Measurements from ENCODE around the gene TINCR. TPM values are rescaled to one million over a fixed set of nuclear protein-coding genes. Genes with fewer than 3 reads are reported as not detected.

The TINCR gene
- total and polyA plus RNA-seq, 7 experiments from 2014 or later, result 0.70 to 1.9 (median 0.97) TPM; not detected in 2

GRCh38 chr19:5590151-5590864 lies 22.6 kb upstream of the TINCR start:
- Mint-ChIP-seq H3K27ac (no peak overlapping the region), H3K27me3 (no peaks in the 10 kb centered on the region), H3K4me3 (no peak overlapping the region), H3K9me3 (no peaks in the 10 kb centered on the region), H3K4me1 (peaks cover 10 to 27% (median 14%) of the 10 kb centered on the region in 7 donors), H3K36me3 (peaks cover 11 to 60% (median 15%) of the 10 kb centered on the region in 5 donors)
- peaks cover 19 to 90% (median 33%) of the 10 kb centered on the region in 3 experiments for H3K36me3 ChIP-seq (ENCODE audit: control insufficient read depth in 2 of 3, insufficient read depth in 3 of 3, low read length in 3 of 3)
- peaks cover 0 to 12% of the 10 kb centered on the region in 2 donors for H3K4me1 ChIP-seq (ENCODE audit: control insufficient read depth in 2 of 2, insufficient read depth in 2 of 2, low read length in 2 of 2)
- ChIA-PET POLR2A (no interaction called here), CTCF (no interaction called here)
- intact Hi-C loops (cut with micrococcal nuclease), result no loop called here
- ATAC-seq (no peak), DNase-seq (no peak)
- H3K27ac ChIP-seq (ENCODE audit: low read depth, low read length), result no peak overlapping the region
- H3K27me3 ChIP-seq (ENCODE audit: control insufficient read depth in 2 of 2, insufficient read depth in 2 of 2, low read length in 2 of 2), result no peaks in the 10 kb centered on the region
- no peaks in the 10 kb centered on the region for H3K9me3 ChIP-seq (ENCODE audit: control insufficient read depth in 2 of 3, low read length in 3 of 3)
- no peak overlapping the region for H3K4me3 ChIP-seq (ENCODE audit: low read length)

- Mint-ChIP-seq H3K27ac (no peak overlapping the region), H3K36me3 (peaks cover 8 to 52% (median 12%) of the 10 kb centered on the region in 5 donors)
Measured at GRCh38 chr19:5588906-5589676, 21.3 kb upstream of the TINCR start.

DNA sequence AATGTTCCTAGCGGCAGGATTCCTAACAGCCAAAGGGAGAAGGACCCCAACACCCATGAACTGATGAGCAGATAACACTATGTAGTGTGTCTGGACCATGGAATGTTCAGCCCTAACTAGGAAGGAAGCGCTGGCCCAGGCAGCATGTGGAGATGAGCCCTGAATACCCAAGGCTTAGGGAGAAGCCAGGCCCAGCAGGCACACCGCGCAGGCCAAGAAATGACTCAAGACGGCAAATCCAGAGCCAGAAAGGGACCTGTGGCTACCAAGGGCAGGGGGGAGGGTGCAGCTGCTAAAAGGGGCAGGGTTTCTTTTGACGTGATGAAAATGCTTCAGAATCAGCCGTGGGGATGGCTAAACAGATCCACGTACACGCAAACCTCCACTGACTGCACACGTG lies 20.7 kb upstream of the TINCR start:
- Mint-ChIP-seq H3K36me3 (peaks cover 6 to 50% (median 12%) of the 10 kb centered on the region in 5 donors), H3K27ac (peak overlapping the region in 2 of 9 donors; percentile 36 to 48), H3K27me3 (no peaks in the 10 kb centered on the region), H3K9me3 (no peaks in the 10 kb centered on the region), H3K4me3 (no peak overlapping the region), H3K4me1 (peaks cover 7 to 32% (median 12%) of the 10 kb centered on the region in 7 donors)
- H3K4me3 ChIP-seq (ENCODE audit: low read length), result no peak overlapping the region
- DNase-seq (no peak), ATAC-seq (no peak)
- no peaks in the 10 kb centered on the region for H3K27me3 ChIP-seq (ENCODE audit: control insufficient read depth in 2 of 2, insufficient read depth in 2 of 2, low read length in 2 of 2)
- H3K36me3 ChIP-seq (ENCODE audit: control insufficient read depth in 2 of 3, insufficient read depth in 3 of 3, low read length in 3 of 3), result peaks cover 19 to 83% (median 21%) of the 10 kb centered on the region in 3 experiments
- H3K9me3 ChIP-seq (ENCODE audit: control insufficient read depth in 2 of 3, low read length in 3 of 3), result no peaks in the 10 kb centered on the region
- ChIA-PET POLR2A (no interaction called here), CTCF (no interaction called here)
- H3K27ac ChIP-seq (ENCODE audit: low read depth, low read length), result no peak overlapping the region
- intact Hi-C loops (cut with micrococcal nuclease), result no loop called here
- H3K4me1 ChIP-seq (ENCODE audit: control insufficient read depth in 2 of 2, insufficient read depth in 2 of 2, low read length in 2 of 2), result peaks cover 0 to 13% of the 10 kb centered on the region in 2 donors

More at GRCh38 chr19:5588906-5589676, 21.3 kb upstream of the TINCR start:
- Mint-ChIP-seq H3K27me3 (no peaks in the 10 kb centered on the region), H3K4me3 (no peak overlapping the region), H3K9me3 (no peaks in the 10 kb centered on the region), H3K4me1 (peaks cover 7 to 32% (median 12%) of the 10 kb centered on the region in 7 donors)
- no peaks in the 10 kb centered on the region for H3K9me3 ChIP-seq (ENCODE audit: control insufficient read depth in 2 of 3, low read length in 3 of 3)
- intact Hi-C loops (cut with micrococcal nuclease), result no loop called here
- ChIA-PET POLR2A (interaction anchor here (1.1 kb wide), 1 partner anchor 97 kb away, joined by 3 read pairs; no protein-coding TSS in a partner anchor), CTCF (no interaction called here)
- H3K36me3 ChIP-seq (ENCODE audit: control insufficient read depth in 2 of 3, insufficient read depth in 3 of 3, low read length in 3 of 3), result peaks cover 19 to 85% (median 22%) of the 10 kb centered on the region in 3 experiments
- H3K4me1 ChIP-seq (ENCODE audit: control insufficient read depth in 2 of 2, insufficient read depth in 2 of 2, low read length in 2 of 2), result peaks cover 0 to 13% of the 10 kb centered on the region in 2 donors
- no peak overlapping the region for H3K27ac ChIP-seq (ENCODE audit: low read depth, low read length)
- no peaks in the 10 kb centered on the region for H3K27me3 ChIP-seq (ENCODE audit: control insufficient read depth in 2 of 2, insufficient read depth in 2 of 2, low read length in 2 of 2)
- ATAC-seq, result no peak
- H3K4me3 ChIP-seq (ENCODE audit: low read length), result no peak overlapping the region
- no peak for DNase-seq

DNA sequence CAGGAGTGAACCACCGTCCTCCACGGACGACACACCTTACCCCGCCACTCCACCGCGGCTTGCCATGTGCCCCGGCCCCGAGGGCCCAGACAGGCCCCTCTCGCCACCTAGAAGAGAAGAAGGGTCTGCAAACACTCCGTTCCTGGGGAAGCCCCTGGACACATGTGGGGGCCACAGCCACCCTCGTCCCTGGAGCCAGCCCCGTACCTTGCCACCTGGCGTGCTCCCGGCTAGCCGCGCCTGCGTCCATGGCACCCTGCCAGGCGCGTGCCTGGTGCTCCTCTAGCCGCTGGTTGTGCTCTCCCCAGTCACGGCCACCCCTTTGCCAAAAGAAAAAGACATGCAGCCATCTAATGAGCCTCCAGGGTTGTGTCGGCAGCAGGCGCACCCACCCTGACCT lies 19.9 kb upstream of the TINCR start:
- no peaks in the 10 kb centered on the region for H3K27me3 Mint-ChIP-seq
- no peaks in the 10 kb centered on the region for H3K9me3 Mint-ChIP-seq
- H3K27ac Mint-ChIP-seq, result peak overlapping the region in 1 of 9 donors; percentile 4
- ATAC-seq (no peak), DNase-seq (no peak)
- intact Hi-C loops (cut with micrococcal nuclease), result no loop called here
- ChIA-PET CTCF (no interaction called here), POLR2A (no interaction called here)
- H3K4me1 ChIP-seq (ENCODE audit: control insufficient read depth in 2 of 2, insufficient read depth in 2 of 2, low read length in 2 of 2), result peaks cover 0 to 13% of the 10 kb centered on the region in 2 donors
- H3K36me3 ChIP-seq (ENCODE audit: control insufficient read depth in 2 of 3, insufficient read depth in 3 of 3, low read length in 3 of 3), result peaks cover 15 to 75% (median 16%) of the 10 kb centered on the region in 3 experiments
- H3K36me3 Mint-ChIP-seq, result peaks cover 0 to 42% (median 8%) of the 10 kb centered on the region in 5 donors
- H3K4me3 ChIP-seq (ENCODE audit: low read length), result no peak overlapping the region
- no peak overlapping the region for H3K4me3 Mint-ChIP-seq
- H3K4me1 Mint-ChIP-seq, result peaks cover 7 to 32% (median 12%) of the 10 kb centered on the region in 7 donors
- no peak overlapping the region for H3K27ac ChIP-seq (ENCODE audit: low read depth, low read length)
- no peaks in the 10 kb centered on the region for H3K27me3 ChIP-seq (ENCODE audit: control insufficient read depth in 2 of 2, insufficient read depth in 2 of 2, low read length in 2 of 2)
- no peaks in the 10 kb centered on the region for H3K9me3 ChIP-seq (ENCODE audit: control insufficient read depth in 2 of 3, low read length in 3 of 3)

DNA sequence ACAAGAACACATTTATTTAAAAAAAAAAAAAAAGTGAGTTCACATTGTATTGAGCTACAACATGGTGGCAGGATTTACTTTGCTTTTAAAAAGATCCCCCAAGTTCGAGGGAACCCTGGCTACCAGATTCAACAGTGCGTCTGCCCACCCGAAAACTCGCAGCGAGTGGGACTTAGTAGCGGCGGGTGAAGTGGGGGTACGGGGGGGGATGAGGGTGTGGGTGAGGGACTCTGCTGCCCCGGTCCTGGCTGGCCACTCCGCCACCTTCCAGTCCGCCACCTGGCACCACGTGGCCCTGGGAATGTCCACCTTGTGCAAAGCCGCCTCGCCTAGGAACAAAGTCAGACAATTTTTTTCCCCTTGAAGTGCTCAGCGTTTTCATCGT lies 19.3 kb upstream of the TINCR start:
- Mint-ChIP-seq H3K9me3 (no peaks in the 10 kb centered on the region), H3K4me3 (peak overlapping the region in 1 of 10 donors; percentile 28), H3K27ac (peak overlapping the region in 1 of 9 donors; percentile 22), H3K27me3 (no peaks in the 10 kb centered on the region), H3K4me1 (peaks cover 7 to 32% (median 12%) of the 10 kb centered on the region in 7 donors), H3K36me3 (peaks cover 0 to 39% (median 8%) of the 10 kb centered on the region in 5 donors)
- Histone ChIP-seq H3K4me1 (ENCODE audit: control insufficient read depth in 2 of 2, insufficient read depth in 2 of 2, low read length in 2 of 2) (peaks cover 0 to 13% of the 10 kb centered on the region in 2 donors), H3K9me3 (ENCODE audit: control insufficient read depth in 2 of 3, low read length in 3 of 3) (no peaks in the 10 kb centered on the region), H3K36me3 (ENCODE audit: control insufficient read depth in 2 of 3, insufficient read depth in 3 of 3, low read length in 3 of 3) (peaks cover 10 to 75% (median 11%) of the 10 kb centered on the region in 3 experiments), H3K27me3 (ENCODE audit: control insufficient read depth in 2 of 2, insufficient read depth in 2 of 2, low read length in 2 of 2) (no peaks in the 10 kb centered on the region), H3K4me3 (ENCODE audit: low read length) (no peak overlapping the region), H3K27ac (ENCODE audit: low read depth, low read length) (no peak overlapping the region)
- CTCF ChIA-PET, result interaction anchor here (0.7 kb wide), 1 partner anchor 8 kb away, joined by 3 read pairs; no protein-coding TSS in a partner anchor
- no peak for ATAC-seq
- intact Hi-C loops (cut with micrococcal nuclease), result no loop called here
- POLR2A ChIA-PET, result no interaction called here
- DNase-seq, result no peak

DNA sequence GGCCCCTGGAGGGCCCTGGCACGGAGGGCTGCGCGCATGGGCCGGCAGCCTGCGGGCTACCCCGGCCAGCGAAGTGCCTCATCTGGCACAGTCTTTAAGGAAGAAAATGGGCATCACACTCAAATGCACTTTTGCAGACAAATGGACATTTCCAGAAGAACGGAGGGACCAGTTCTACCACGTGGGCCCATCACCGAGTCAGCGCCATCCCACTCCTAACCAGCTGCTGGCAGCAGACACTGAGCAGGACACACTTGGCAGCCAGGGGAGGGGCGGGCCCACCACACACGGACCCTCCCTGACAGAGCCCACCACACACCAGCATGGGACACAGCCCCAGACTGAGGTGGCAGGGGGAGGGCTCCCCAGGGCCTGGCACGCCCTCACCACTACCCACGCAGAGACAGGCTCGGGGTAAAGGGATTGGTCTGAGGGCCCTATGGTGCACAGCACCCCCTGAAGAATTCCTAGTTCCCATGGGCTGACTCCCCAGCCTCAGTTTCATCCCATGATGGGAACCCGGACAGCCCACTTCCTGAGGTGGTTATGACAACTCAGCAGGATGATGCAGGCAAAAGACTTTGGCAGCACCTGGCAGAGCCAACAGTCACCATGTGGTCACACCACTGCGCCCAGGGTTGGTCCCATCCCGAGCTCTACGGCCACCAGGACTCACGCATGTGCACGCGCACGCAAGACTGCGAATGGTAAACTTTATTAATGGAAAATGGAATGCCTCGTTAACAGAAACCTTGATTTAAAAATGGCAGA lies 18.7 kb upstream of the TINCR start:
- Histone ChIP-seq H3K4me3 (ENCODE audit: low read length) (no peak overlapping the region), H3K9me3 (ENCODE audit: control insufficient read depth in 2 of 3, low read length in 3 of 3) (no peaks in the 10 kb centered on the region), H3K36me3 (ENCODE audit: control insufficient read depth in 2 of 3, insufficient read depth in 3 of 3, low read length in 3 of 3) (peaks cover 4 to 72% (median 10%) of the 10 kb centered on the region in 3 experiments), H3K27ac (ENCODE audit: low read depth, low read length) (no peak overlapping the region), H3K4me1 (ENCODE audit: control insufficient read depth in 2 of 2, insufficient read depth in 2 of 2, low read length in 2 of 2) (peaks cover 0 to 13% of the 10 kb centered on the region in 2 donors), H3K27me3 (ENCODE audit: control insufficient read depth in 2 of 2, insufficient read depth in 2 of 2, low read length in 2 of 2) (no peaks in the 10 kb centered on the region)
- intact Hi-C loops (cut with micrococcal nuclease), result no loop called here
- ATAC-seq (peak; percentile 22), DNase-seq (no peak)
- Mint-ChIP-seq H3K27ac (peak overlapping the region in 4 of 9 donors; percentile 19 to 78 (median 56)), H3K27me3 (no peaks in the 10 kb centered on the region), H3K36me3 (peaks cover 0 to 33% (median 8%) of the 10 kb centered on the region in 5 donors), H3K9me3 (no peaks in the 10 kb centered on the region), H3K4me1 (peaks cover 7 to 32% (median 12%) of the 10 kb centered on the region in 7 donors), H3K4me3 (peak overlapping the region in 2 of 10 donors; percentile 28 to 30)
- POLR2A ChIA-PET, result no interaction called here
- CTCF ChIA-PET, result interaction anchor here (0.6 to 0.7 kb wide), 2 partner anchors 9 to 136 kb away, joined by 3 read pairs; no protein-coding TSS in a partner anchor
